Ectodermal cell (in vitro differentiated cells): ENCODE measurements around the gene RIPK1. TPM values are rescaled to one million over a fixed set of nuclear protein-coding genes. Genes with fewer than 3 reads are reported as not detected.
A peak's percentile ranks its signal among the peaks of the same experiment; 100 is the strongest.
"Not testable (repeated sequence)": the region's sequence is repeated elsewhere in the genome, so short reads cannot be mapped to it uniquely, and the experiment has no call there.

Experiments
- H3K27ac ChIP-seq: 2 replicates; pipeline ENCODE4 v1.7.0; 2013; ENCODE audit warnings: mild to moderate bottlenecking, low read depth, low read length; ENCODE audit not compliant: insufficient read depth, poor library complexity, severe bottlenecking
- H3K27me3 ChIP-seq: 2 replicates; pipeline ENCODE4 v1.7.0; 2013; ENCODE audit warnings: mild to moderate bottlenecking, low read length; ENCODE audit not compliant: insufficient read depth, control insufficient read depth, poor library complexity, severe bottlenecking
- H3K36me3 ChIP-seq: one replicate; pipeline ENCODE4 v1.7.0; 2013; ENCODE audit warnings: low read length; ENCODE audit not compliant: control insufficient read depth, insufficient read depth
- H3K4me1 ChIP-seq: one replicate; pipeline ENCODE4 v1.7.0; 2013; ENCODE audit warnings: low read length; ENCODE audit not compliant: control insufficient read depth, insufficient read depth
- H3K4me3 ChIP-seq: 2 replicates; pipeline ENCODE4 v1.7.0; 2013; ENCODE audit warnings: low read depth, low read length, control low read depth; ENCODE audit not compliant: insufficient read depth
- H3K9me3 ChIP-seq: 2 replicates; pipeline ENCODE4 v1.7.0; 2013; ENCODE audit warnings: mild to moderate bottlenecking, low read length, moderate library complexity; ENCODE audit not compliant: control insufficient read depth
- WGBS, 2 experiments: methylation state at CpG; one replicate each; pipeline ENCODE4 v1.1.7; 2013; ENCODE audit warnings: missing lambda C conversion rate in 2 of 2; 5-methylcytosine and 5-hydroxymethylcytosine counted together
- polyA plus RNA-seq, 4 experiments: library from polyadenylated mRNA; stranded (reverse); fragments of 50-300 nt; gene quantifications; one replicate each; pipeline ENCODE4 v1.2.3, GENCODE V29; 2013

The RIPK1 gene
- polyA plus RNA-seq (2013, experiment 1 of 4): 14.0 TPM
- polyA plus RNA-seq (2013, experiment 2 of 4): 15.5 TPM
- 9.3 TPM for polyA plus RNA-seq (2013, experiment 3 of 4)
- polyA plus RNA-seq (2013, experiment 4 of 4): 10.6 TPM

DNA sequence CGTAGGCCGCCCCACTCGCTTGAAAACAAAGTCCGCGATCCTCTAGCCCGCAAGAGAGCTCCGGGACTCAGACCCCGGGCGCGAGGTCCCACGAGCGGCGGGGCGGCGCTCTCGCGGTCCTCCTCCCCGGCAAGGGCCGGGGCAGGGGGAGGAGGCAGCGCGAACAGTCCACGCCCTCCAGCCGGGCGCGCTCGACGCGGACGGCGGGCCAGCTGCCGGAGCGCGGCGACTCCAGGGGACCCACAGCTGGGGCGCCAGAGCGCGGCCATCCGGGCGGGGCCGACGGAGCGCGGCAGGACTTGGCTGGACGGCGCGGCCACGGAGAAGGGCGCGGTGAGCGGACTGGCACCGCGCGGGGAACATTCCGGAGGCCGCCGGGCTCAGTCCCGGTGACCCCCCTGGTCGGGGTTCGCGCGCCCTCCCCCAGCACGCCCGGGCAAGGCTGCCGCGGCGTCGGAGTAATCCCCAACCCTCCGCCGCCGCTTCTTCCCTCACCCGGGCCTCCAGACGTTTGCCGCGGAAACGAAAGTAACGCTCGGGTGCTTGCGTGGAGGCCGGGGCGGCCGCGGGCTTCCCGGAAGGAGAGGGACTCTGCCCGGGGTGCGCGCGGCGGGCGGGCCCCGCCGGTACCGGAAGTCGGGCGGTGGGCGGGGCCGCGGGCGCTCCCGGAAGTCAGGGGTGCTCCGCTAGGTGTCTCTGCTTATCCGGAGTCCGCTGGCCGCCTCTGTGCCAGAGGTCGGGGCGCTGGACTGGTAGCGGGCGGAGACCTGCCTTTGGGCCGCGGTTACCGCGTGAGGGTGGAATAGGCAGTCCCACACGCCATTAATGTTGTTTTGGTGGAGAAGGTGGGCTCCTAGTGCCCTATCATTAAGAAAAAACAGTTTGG is at the start of gene RIPK1:
RIPK1 (plus strand) TSS at position 166 of the 886 bp plus-strand sequence. CDS start 8,330 bp downstream, outside the sequence.
- peak within 1 kb of the TSS; percentile 85 for H3K4me3 ChIP-seq
- WGBS, 2 experiments: 0 to 1% methylated on average over 112 of the region's 112 CpGs

DNA sequence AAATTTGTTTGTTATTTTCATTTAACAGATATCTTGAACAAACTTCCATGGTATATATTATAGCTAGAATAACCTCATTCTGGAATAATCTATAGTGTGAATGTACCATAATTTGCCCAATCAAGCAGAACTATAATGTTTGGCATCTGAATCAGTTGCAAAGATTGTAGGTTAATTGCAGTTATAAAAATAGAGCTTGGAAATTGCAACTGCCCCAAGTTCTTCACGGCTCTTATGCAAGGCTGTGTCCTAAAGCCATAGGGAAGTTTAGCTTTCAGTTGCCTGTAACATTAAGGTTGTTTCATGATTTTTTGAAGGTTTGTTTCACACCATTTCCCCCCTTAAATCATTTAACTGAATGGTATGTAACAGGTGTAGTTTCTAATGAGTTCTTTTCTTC is 49.2 kb upstream of the RIPK1 start:
- Histone ChIP-seq H3K4me1 (no peaks in the 10 kb centered on the region), H3K27ac (no peak overlapping the region), H3K9me3 (no peaks in the 10 kb centered on the region), H3K36me3 (peaks cover 5% of the 10 kb centered on the region), H3K27me3 (peaks cover 6% of the 10 kb centered on the region), H3K4me3 (no peak overlapping the region)
- 98 to 100% methylated on average over 1 of the region's 1 CpG for WGBS, 2 experiments

More for the DNA sequence above, at the start of gene RIPK1:
- peak within 1 kb of the TSS; percentile 91 for H3K27ac ChIP-seq
- peaks cover 18% of the 10 kb centered on the region for H3K27me3 ChIP-seq
- peaks cover 5% of the 10 kb centered on the region for H3K4me1 ChIP-seq
- no peaks in the 10 kb centered on the region for H3K36me3 ChIP-seq
- no peaks in the 10 kb centered on the region for H3K9me3 ChIP-seq

DNA sequence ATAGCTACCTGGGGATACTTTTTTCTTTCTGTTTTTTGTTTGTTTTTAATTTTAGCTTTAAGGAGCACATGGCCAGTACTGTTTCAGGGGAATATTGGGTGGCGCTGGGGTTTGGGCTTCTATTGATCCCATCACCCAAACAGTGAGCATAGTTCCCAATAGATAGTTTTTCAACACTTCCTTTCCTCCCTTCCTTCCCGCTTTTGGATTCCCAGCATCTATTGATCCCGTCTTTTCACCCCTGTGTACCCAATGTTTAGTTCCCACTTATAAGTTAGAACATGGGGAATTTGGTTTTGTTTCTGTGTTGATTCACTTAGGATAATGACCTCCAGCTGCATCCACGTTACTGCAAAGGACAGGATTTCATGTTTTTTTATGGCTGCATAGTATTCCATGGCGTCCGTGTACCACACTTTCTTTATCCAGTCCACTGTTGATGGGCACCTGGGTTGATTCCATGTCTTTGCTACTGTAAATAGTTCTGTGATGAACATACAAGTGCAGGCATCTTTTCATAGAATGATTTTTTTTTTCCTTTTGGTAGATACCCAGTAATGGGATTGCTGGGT is 48.5 kb upstream of the RIPK1 start:
- H3K4me1 ChIP-seq: no peaks in the 10 kb centered on the region
- H3K36me3 ChIP-seq: peaks cover 5% of the 10 kb centered on the region
- WGBS, 2 experiments: 86 to 98% methylated on average over 6 of the region's 6 CpGs
- no peaks in the 10 kb centered on the region for H3K9me3 ChIP-seq
- H3K27ac ChIP-seq: no peak overlapping the region
- no peak overlapping the region for H3K4me3 ChIP-seq
- H3K27me3 ChIP-seq: peaks cover 6% of the 10 kb centered on the region

DNA sequence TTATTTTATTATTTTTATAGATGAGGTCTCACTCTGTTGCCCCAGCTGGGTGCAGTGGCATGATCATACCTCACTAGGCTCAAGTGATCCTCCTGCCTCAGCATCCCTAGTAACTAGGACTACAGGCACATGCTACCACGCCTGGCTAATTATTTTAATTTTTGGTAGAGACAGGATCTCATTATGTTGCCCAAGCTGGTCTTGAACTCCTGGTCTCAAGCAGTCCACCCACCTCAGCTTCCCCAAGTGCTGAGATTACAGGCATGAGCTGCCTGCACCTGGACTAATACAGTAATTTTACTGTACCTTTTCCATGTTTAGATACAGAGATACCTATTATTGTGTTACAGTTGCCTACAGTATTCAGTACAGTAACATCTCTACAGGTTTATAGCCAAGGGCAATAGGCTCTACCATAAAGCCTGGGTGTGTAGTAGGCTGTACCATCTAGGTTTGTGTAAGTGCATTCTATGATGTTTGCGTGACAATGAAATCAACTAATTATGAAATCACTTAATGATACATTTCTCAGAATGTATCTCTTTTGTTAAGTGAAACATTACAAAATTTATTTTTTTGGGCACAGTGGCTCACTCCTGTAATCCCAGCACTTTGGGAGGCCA is 47.2 kb upstream of the RIPK1 start:
- H3K4me3 ChIP-seq, H3K27ac ChIP-seq, H3K4me1 ChIP-seq, H3K27me3 ChIP-seq, H3K36me3 ChIP-seq, H3K9me3 ChIP-seq: not testable (repeated sequence)
- 94 to 95% methylated on average over 1 of the region's 2 CpGs for WGBS, 2 experiments

DNA sequence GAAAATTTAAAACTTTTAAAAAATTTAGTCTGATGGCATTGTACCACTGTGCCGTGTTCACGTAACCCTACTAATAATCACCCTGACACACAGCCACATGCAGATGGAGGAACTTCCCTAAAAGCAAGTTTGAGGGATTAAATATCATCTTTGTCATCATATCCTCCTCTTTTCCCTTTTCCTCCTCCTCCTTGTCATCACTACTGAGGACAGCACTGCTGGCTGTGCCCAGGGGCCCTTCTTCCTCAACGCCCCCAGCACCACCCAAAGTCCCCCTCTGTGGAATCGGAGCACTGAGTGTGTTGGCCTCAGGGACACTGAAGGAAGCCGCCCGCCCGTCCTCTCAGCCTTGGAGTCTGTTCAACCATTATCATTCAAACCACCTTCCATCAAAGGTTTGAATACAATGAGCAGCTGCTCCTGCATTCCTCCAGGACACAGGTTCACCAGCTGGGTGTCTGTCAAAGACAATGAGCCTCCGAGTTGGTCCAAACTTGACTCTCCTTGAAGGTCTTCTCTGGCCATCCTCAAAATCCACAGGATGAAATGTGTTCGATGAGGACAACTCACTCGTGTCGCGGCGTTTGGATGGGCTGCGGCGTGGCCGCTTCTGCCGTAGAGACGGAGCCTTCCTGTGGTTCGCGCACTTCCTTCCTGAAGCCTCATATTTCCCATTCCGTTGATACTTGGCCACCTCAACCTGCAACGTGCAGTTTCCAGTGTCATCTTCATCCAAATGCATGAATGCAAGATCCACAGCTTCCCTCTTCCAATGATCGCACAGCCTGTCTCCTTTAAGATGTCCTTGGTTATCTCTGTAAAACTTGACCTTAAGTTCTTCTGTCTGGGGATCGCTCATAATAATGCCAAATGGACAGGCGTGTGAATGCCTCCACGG is 45.3 kb upstream of the RIPK1 start:
- no peak overlapping the region for H3K4me3 ChIP-seq
- no peaks in the 10 kb centered on the region for H3K36me3 ChIP-seq
- H3K27me3 ChIP-seq: peaks cover 6% of the 10 kb centered on the region
- no peaks in the 10 kb centered on the region for H3K9me3 ChIP-seq
- WGBS, 2 experiments: 81 to 82% methylated on average over 26 of the region's 26 CpGs
- peaks cover 9% of the 10 kb centered on the region for H3K4me1 ChIP-seq
- H3K27ac ChIP-seq: no peak overlapping the region

DNA sequence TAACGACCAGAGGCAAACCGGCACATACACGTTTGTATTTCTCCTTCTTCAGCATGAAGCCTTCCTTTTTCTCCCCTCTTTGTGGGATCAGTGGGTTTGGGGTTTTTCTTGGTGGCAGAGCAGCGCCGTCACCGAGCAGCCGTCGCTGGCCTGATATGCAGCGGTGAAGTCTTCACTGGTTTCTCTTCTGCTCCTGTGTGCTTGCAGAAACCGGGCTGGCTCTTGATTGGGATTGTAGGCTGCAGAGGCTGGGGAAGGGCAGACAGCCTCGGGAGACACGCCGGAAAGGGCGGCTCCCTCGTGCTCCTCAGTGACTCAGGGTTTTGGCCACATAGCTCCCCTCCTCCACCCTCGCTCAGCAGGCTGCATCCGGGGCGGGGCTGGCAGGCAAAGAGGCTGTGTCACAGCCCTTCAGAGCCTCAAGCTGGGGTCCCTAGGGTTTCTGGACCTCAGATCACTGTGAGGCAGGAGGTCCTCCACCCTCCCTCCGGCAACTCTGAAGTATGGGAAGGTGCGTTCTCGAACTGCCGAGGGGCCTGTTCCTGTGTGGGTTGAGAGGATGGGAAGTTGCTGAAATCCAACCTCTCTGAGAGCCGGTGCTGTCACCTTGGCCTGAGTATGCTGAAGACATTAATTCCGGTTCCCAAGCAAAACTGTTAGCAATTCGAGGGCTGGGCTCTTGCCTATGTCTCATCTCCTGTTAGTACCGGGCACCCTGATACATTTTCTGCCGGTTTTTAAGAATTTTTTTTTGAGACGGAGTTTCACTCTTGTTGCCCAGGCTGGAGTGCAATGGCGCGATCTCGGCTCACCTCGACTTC is 44.4 kb upstream of the RIPK1 start:
- Histone ChIP-seq H3K36me3 (no peaks in the 10 kb centered on the region), H3K4me1 (peaks cover 9% of the 10 kb centered on the region), H3K4me3 (no peak overlapping the region), H3K27me3 (peaks cover 6% of the 10 kb centered on the region), H3K9me3 (no peaks in the 10 kb centered on the region), H3K27ac (no peak overlapping the region)
- 68 to 69% methylated on average over 32 of the region's 32 CpGs for WGBS, 2 experiments

DNA sequence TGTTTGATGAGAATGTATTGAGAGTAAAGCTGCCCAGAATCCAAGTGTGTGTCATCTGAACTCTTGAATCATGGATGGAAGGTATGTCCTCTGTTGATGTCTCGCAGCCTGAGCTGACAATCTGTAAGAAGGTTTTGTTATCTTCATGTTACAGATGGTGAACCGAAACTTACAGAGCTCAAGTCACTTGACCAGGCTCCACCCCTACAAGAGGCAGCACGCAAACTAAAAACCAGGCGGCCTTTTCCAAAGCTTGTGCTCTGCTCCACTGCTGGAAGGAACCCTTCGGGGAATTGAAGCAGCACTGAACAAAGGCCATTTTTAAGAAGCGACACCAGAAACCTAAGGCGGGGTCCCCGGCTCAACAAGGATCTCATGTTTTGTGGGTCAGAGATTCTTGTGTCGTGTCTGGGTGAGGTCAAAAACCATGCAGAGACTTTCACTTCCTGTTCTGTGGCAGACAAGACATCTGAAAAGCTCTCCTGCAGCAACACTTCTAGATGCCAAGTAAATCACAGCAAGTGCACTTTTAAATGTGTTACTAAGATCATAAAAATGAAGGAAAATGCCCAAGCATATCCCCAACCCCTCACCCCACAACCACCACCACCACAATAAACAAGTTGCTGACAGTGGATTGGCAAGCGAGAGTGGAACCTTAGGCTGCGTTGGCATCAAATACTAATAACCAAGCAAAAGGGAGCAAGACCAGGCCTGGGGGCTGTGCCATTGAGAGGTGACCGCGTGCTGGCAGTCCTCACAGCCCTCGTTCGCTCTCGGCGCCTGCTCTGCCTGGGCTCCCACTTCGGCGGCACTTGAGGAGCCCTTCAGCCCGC is 41.3 kb upstream of the RIPK1 start:
- peaks cover 6% of the 10 kb centered on the region for H3K27me3 ChIP-seq
- no peak overlapping the region for H3K4me3 ChIP-seq
- H3K36me3 ChIP-seq: no peaks in the 10 kb centered on the region
- 90 to 91% methylated on average over 20 of the region's 20 CpGs for WGBS, 2 experiments
- H3K9me3 ChIP-seq: no peaks in the 10 kb centered on the region
- no peak overlapping the region for H3K27ac ChIP-seq
- peaks cover 9% of the 10 kb centered on the region for H3K4me1 ChIP-seq

DNA sequence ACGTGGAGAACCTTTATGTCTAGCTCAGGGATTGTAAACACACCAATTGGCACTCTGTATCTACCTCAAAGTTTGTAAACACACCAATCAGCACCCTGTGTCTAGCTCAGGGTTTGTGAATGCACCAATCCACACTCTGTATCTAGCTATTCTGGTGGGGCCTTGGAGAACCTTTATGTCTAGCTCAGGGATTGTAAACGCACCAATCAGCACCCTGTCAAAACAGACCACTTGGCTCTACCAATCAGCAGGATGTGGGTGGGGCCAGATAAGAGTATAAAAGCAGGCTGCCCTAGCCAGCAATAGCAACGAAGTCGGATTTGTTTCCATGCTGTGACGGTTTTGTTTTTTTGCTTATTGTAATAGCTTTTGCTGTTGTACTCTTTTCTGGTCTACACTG is 40.1 kb upstream of the RIPK1 start:
- H3K27me3 ChIP-seq, H3K9me3 ChIP-seq, H3K36me3 ChIP-seq, H3K4me1 ChIP-seq, H3K27ac ChIP-seq, H3K4me3 ChIP-seq: not testable (repeated sequence)
- 93 to 96% methylated on average over 5 of the region's 5 CpGs for WGBS, 2 experiments
